Stimulated activated CD4-positive, alpha-beta T cell treated with anti-CD3 and anti-CD28 coated beads, Interleukin-4, amount 100 ng/mL, for 24 hours (primary cell): ENCODE measurements around the gene DHRS1.

Experiments
- DNase-seq: peaks from one replicate; pipeline ENCODE4 v3.0.0-alpha.2; 2020

DHRS1 gene

DNA sequence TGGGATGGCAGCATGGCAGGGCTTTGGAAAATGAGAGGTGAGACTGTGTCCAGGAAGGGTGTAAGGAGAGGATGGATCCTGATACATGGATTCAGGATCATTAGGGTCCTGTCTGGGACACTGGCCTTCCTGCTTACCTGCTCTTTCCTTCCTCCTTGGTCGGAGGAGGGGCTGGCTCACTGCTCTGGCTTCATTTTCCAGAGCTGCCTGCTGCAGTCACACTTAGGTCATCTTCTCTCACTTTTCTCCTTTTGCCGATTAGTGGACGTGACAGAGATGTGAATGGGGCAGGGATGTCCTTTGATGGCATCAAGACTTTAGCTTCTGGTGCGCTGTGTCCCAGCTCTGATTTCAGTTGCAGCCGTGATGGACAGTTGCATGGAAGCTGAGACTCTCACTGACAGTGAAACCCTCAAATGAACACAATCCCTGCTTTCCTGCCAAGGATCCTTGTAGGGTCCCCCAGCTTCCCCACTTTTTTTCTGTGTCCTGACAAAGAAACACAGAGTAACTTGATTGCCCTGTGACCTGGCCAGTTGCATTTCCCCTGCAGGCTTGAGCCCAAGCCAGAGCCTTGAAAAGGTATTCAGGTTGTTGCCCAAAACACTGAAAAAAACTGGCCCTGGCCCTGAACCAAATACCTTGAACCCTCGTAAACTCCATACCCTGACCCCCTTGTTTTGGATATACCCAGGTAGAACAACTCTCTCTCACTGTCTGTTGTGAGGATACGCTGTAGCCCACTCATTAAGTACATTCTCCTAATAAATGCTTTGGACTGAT lies 9.0 kb upstream of the DHRS1 start:
- DNase-seq: no peak

DNA sequence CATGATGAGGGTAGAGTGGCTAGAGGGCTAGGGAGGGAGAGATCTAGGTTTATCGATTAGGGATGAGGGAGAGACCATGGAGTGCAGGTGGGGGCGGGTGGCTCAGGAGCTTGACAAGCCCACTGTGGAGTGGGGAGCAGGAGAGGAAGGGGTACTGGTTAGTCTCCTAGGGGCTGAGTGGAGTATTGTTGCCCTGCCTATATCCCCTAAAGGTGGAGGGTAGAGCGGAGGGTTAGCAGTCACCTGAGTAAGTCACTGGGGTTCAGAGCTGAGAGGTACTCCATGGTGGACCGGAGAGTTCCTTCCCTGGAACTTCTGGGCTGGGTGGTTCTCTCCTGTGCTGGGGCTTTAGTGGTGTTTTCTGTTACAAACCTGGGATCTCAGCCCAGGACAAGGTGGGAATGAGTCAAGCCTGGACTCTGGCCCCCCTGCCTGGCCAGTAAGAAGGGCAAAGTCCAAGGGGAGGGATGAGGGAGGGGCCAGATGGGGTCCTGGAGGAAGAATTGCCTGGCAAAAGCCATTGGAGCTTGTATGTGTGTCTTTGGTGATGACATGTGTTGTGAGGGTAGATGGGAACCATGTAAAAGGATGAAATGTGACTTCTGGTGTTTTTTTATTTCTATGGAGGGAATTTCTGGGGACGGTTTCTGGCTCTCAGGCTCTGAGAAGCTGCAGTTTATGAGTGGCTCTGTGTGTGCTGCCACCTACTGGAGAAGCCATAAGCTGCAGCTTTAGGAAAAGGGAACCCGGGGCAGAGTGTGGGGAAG lies 8.2 kb upstream of the DHRS1 start, which contains the start of gene CIDEB:
TSS of gene CIDEB (minus strand) at position 403 of the 767 bp plus-strand sequence. CDS start at position 284, 119 bp downstream.
- DNase-seq: peak; percentile 70

- DNase-seq: no peak
Measured at GRCh38 chr14:24307156-24307574, 7.6 kb upstream of the DHRS1 start.

GRCh38 chr14:24304019-24304387 lies 4.4 kb upstream of the DHRS1 start:
- DNase-seq: no peak

GRCh38 chr14:24300326-24300980 lies 873 bp upstream of the DHRS1 start:
- no peak for DNase-seq

DNA sequence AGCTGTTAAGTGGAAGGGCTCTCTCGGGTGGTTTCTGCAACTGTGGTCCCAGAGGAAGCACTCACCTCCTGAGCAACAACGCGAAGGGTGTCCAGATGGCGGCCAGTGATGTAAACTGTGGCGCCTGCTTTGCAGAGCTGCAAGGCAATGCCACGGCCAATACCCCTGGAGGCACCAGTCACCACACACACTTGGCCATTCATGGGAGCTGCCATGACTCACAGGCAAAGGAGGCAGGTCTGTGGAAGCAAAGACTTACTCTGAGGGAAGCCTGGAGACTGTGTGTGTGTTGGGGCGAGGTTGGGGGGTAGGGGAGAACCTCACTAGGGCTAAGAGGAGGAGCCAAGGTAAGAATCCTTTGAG lies 707 bp downstream of the DHRS1 start:
- DNase-seq: no peak

- no peak for DNase-seq
Measured at GRCh38 chr14:24297190-24297964, 2.2 kb downstream of the DHRS1 start.

- peak; percentile 83 for DNase-seq
Measured at GRCh38 chr14:24296341-24297157, 3.0 kb downstream of the DHRS1 start.

DNA sequence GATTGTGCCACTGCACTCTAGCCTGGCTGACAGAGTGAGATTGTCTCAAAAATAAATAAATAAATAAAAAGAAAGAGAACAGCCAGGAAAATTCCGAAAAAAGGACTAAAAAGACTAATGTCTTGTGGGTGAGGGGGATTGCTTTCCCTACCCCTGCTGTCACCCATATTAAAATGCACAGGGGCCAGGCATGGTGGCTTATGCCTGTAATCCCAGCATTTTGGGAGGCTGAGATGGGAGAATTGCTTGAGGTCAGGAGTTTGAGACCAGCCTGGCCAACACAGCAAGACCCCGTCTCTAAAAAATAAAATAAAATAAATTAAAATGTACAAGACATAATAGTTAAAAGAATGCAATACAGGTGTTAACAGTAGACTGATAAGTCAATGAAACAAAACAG lies 6.1 kb downstream of the DHRS1 start:
- DNase-seq: no peak

DNA sequence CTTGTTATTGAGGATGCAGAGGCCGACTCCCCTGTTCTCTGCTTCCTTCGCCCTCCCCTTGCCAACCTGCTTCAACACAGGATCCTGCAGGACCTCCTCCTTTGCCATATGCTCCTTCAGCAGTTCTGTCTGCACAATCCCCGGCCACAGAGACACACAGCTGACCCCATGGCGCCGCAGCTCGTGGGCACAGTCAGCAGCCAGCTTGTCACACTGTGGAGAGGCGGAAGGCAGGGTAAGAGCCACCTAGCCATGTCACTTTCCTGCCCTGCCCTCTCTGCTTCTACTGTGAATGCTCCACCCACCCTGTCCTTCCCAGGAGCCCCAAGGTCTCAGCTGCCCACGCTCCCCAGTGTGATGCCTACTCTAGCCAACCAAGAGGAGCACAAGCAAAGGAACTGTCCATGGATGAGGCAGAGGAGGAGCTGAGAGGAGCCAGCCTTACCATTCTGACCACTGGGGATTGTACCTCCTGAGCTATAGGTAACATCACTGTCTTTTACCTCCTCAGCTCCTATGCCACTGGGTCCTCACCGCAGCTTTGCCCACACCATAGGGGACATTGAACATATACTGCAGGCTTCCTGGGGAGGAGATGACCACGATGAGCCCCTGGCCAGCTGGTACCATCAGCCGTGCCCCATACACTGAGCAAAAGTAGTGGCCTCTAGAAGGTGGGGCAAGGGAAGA lies 7.3 kb downstream of the DHRS1 start:
- DNase-seq: no peak

GRCh38 chr14:24291446-24292117 lies 8.0 kb downstream of the DHRS1 start:
- DNase-seq: no peak

DNA sequence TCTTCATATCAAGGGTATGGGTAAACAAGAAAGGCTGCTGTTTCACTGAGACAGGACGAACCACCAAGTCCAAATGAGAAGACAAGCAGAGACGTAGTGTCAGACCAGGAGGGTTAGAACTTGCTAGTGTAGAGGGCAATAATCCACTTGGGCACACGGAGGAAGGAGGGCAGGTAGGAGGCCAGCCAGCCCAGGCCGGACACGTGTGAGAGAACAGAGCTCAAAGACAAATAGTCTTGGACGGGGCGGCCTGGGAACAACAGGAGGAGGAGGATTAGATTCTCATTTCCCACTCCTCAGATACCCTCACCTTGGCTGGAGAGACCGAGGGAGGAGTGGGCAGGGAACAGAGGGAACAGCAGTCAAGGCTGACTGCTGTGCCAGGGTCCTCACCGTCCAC lies 8.8 kb downstream of the DHRS1 start:
- no peak for DNase-seq

GRCh38 chr14:24289649-24290280 lies 9.8 kb downstream of the DHRS1 start:
- DNase-seq: peak; percentile 68

DNA sequence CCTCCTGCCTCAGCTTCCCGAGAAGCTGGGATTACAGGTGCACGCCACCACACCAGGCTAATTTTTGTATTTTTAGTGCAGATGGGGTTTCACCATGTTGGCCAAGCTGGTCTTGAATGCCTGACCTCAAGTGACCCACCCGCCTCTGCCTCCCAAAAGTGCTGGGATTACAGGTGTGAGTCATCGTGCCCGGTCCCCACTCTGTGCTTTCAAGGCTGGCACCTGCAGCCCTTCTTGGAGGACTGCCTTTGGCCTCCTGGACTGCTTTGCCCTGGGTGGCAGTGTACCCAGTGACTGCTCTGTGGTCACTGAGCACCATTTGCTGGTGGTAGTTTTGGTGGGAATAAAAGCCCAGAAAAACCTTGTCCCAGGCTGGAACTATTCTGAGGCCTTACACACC lies 12.6 kb downstream of the DHRS1 start:
- no peak for DNase-seq

DNA sequence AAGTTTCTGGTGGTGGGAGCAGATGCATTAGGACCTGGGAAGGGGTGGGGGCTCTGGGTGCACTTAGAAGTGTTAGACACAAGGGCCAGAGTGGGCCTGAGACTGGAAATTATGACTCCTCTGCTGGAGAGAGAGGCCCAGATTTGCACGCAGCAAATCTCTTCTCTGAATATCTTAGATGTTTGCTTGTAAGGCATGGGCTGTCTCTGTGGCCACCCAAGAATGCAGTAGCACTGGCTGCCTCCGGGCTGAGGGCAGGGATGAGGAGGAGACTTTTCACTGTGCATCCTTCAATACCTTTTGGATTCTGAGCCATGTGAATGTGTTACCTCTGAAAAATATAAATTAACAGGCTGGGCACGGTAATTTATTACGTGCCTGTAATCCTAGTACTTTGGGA lies 14.2 kb downstream of the DHRS1 start:
- DNase-seq: no peak

DNA sequence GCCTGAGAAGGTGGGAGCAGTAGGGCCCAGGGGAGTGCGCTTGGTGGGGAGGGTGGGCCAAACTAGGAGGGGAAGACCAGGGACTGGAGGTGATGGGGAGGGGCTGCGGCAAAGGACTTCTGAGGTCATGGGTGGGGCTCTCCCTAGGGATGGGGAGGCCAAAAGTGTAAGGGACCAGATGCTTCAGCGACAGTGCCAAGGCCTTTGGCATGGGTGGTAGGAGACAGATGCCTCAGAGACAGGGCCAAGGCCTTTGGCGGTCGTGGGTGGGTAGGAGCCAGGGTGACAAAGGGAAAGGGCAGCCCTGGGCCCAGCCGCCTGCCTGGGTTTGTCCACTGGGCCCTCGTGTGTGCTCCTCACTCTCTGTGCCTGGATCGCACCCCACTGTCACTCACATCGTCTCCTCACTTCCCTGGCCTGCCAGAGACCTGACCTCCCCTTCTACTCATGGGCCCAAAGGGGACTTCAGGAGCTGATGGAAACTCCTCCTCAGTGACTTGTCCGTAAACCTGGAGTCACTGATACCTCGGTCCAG lies 15.0 kb downstream of the DHRS1 start:
- no peak for DNase-seq

DNA sequence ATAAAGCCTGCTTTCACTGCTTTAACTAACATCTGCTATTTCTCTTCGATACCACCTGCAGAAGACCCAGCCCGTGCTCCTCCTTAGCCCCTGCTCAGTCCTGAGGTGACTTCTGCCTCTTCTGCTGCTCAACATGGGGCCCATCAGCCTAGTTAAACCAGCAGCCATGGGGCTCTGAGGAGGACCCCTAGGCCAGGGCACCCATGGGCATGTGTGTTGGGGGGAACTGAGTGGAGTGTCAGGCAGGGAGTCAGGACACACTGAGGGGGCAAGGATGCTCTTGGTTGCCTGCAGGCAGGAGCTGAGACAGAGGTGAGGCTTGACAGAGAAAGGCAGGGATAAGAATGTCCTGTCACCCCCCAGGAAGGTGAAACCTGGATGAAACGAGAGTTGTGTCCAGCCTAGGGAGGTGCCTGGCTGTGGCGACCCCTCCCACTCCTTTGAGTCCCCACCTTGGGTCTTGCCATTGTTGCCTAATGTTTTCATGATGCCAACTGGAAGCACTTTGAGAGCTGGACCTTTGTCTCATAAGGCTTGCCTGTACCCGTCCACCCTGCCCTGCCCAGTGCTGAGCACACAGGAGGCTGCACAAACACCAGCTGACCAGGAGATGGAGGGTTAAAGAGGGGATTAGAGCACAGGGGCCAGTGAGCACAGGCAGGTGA lies 15.7 kb downstream of the DHRS1 start:
- no peak for DNase-seq

DNA sequence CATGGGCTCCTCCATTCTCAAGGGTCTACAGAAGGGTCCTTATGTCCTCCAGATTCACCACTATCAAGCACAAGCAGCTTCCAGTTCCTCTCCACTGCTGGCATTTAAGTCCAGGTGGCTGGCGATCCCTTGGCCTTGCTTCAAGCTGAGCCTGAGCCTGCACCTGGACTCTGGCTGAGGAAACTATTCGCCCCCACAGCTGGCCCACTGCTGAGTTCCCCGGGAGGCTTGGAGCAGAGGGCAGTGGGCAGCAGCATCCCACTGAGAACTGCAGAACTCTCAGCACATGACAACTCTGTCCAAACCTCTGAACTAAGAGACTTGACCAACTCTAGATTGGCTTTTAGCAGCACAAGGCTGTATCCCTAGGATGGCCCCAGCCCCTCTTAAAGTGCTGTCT lies 16.8 kb downstream of the DHRS1 start:
- DNase-seq: no peak

- DNase-seq: no peak
Measured at GRCh38 chr14:24281636-24282035, 17.9 kb downstream of the DHRS1 start.
